Measurements from ENCODE around the gene ZNF888.
"Not testable (repeated sequence)": the region's sequence is repeated elsewhere in the genome, so short reads cannot be mapped to it uniquely, and the experiment has no call there.

Gene ZNF888

GRCh38 chr19:52941523-52941922, 18.3 kb upstream of the ZNF888 start:
- DNase-seq: not testable (repeated sequence)

DNA sequence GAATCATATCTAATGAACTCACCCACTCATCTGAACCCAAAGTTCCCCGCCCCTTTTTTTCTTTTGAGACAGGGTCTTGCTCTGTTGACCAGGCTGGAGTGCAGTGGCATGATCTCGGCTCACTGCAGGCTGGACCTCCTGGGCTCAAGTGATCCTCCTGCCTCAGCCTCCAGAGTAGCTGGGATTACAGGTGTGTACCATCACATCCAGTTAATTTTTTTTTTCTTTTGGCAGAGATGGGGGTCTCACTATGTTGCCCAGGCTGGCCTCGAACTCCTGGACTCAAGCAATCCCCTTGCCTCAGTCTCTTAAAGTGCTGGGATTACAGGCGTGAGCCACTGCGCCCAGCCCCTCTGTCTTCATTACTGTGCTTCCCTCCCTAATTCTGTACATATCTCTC, 17.7 kb upstream of the ZNF888 start:
- not testable (repeated sequence) for DNase-seq

DNA sequence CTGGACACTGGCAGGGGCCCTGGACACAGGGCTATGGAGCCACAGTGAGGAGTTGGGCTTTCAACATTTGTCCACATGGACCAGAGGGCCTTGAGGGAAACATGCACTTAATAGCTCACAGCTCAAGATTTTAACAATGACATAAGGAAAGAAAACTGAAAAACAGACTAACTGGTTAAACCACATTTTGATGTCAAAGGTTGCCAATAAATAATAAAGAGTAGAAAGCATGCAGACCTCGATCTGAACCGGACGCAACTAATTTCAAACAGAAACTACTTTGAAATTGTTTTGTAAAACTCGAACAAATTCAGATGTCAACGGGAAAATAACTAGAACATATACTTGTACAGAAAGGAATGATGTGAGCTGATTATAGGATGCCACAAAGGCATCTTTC, 15.5 kb upstream of the ZNF888 start:
- no peak for DNase-seq

DNA sequence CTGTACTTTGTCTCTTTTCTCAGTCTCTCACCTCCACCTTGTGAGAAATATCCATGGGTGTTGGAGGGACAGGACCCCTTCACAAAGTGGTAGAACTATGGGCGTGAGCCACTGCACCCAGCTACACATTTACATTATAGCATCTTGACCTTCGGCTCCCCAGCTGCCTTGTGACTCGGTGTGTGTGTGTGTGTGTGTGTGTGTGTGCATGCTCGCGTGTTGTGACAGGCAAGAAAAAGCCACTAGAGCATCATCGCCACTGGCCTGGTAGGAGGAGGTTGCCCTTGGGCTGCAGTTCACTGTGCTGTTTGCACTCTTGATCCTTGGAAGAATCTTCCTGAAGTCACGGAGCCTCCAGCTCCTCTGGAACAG, 13.7 kb upstream of the ZNF888 start:
- DNase-seq: no peak

- DNase-seq: no peak
Measured at GRCh38 chr19:52936151-52936953, 13.1 kb upstream of the ZNF888 start.

GRCh38 chr19:52935434-52935833, 12.2 kb upstream of the ZNF888 start:
- DNase-seq: no peak

DNA sequence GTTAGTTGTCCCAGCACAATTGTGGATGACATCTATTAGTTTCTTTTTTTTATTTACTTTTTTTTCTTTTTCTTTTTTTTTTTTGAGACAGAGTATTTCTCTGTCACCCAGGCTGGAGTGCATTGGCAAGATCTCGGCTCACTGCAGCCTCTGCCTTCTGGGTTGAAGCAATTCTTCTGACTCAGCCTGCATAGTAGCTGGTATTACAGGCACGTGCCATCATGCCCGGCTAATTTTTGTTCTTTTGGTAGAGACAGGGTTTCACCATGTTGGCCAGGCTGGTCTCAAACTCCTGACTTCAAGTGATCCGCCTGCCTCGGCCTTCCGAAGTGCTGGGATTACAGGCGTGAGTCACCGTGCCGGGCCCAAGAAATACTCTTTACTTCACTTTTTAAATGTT, 1.4 kb upstream of the ZNF888 start:
- DNase-seq: not testable (repeated sequence)

- no peak for DNase-seq
Measured at GRCh38 chr19:52923778-52924593, 758 bp upstream of the ZNF888 start.

- no peak for DNase-seq
Measured at GRCh38 chr19:52917531-52917930, 5.7 kb downstream of the ZNF888 start.

- DNase-seq: no peak
Measured at GRCh38 chr19:52910648-52911047, 12.6 kb downstream of the ZNF888 start.

- DNase-seq: not testable (repeated sequence)
Measured at GRCh38 chr19:52904052-52904780, 19.0 kb downstream of the ZNF888 start.

- no peak for DNase-seq
Measured at GRCh38 chr19:52901842-52902241, 21.4 kb downstream of the ZNF888 start.

- not testable (repeated sequence) for DNase-seq
Measured at GRCh38 chr19:52898596-52898995, 24.6 kb downstream of the ZNF888 start.

- no peak for DNase-seq
Measured at GRCh38 chr19:52898101-52898500, 25.1 kb downstream of the ZNF888 start.

GRCh38 chr19:52897138-52897935, 25.9 kb downstream of the ZNF888 start, which contains the start of gene ZNF320:
ZNF320 (minus strand) TSS chr19:52897635; CDS start chr19:52890255, 7,380 bp downstream.
- DNase-seq: peak; percentile 44 to 85 (median 70)

GRCh38 chr19:52896431-52897137, 26.6 kb downstream of the ZNF888 start:
- DNase-seq: no peak

- no peak for DNase-seq
Measured at GRCh38 chr19:52891336-52891735, 31.9 kb downstream of the ZNF888 start.

GRCh38 chr19:52889931-52890330, 33.3 kb downstream of the ZNF888 start:
- no peak for DNase-seq

DNA sequence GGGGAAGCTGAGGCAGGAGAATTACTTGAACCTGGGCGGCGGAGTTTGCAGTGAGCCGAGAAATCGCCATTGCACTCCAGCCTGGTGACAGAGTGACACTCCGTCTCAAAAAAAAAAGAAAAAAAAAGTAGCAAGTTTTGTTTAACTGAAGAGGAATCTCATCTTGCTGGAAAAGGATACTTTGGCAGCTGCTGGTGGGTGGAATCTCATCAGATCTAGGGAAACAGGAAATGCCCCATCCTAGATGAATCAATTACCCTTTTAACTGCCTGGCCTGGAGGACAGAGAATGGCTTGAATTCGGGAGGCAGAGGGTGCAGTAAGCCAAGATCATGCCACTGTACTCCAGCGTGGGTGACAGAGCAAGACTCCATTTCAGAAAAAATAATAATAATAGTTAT, 34.2 kb downstream of the ZNF888 start:
- DNase-seq: no peak

DNA sequence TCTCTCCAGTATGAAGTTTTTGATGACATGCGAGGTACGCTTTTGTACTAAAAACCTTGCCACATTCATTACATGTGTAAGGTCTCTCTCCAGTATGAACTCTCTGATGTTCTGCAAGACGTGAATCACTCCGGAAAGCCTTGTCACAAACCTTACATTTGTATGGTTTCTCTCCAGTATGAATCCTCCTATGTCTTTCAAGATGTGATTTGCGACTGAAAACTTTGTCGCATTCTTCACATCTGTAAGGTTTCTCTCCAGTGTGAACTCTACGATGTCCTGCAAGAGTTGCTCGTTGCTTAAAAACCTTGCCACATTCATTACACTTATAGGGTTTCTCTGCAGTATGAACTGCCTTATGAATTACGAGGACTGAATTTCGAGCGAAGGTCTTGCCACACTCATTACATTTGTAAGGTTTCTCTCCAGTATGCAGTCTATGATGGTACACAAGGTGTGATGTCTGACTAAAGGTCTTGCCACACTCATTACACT, 42.3 kb downstream of the ZNF888 start:
- DNase-seq: no peak

DNA sequence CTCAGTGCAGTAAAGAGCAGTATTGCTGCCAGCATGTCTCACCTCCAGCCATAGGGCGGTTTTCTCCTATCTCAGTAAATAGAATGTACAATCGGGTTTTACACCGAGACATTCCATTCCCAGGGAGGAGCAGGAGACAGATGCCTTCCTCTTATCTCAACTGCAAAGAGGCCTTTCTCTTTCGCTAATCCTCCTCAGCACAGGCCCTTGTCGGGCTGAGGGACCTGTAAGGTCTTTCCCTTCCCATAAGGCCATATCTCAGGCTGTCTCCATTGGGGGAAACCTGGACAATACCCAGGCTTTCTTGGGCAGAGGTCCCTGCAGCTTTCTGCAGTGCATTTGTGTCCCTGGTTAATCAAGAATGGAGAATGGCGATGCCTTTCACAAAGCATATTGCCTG, 50.2 kb downstream of the ZNF888 start:
- not testable (repeated sequence) for DNase-seq

GRCh38 chr19:52871466-52871865, 51.8 kb downstream of the ZNF888 start:
- no peak for DNase-seq
